ENCODE results near the gene SPATC1L.

SPATC1L gene

DNA sequence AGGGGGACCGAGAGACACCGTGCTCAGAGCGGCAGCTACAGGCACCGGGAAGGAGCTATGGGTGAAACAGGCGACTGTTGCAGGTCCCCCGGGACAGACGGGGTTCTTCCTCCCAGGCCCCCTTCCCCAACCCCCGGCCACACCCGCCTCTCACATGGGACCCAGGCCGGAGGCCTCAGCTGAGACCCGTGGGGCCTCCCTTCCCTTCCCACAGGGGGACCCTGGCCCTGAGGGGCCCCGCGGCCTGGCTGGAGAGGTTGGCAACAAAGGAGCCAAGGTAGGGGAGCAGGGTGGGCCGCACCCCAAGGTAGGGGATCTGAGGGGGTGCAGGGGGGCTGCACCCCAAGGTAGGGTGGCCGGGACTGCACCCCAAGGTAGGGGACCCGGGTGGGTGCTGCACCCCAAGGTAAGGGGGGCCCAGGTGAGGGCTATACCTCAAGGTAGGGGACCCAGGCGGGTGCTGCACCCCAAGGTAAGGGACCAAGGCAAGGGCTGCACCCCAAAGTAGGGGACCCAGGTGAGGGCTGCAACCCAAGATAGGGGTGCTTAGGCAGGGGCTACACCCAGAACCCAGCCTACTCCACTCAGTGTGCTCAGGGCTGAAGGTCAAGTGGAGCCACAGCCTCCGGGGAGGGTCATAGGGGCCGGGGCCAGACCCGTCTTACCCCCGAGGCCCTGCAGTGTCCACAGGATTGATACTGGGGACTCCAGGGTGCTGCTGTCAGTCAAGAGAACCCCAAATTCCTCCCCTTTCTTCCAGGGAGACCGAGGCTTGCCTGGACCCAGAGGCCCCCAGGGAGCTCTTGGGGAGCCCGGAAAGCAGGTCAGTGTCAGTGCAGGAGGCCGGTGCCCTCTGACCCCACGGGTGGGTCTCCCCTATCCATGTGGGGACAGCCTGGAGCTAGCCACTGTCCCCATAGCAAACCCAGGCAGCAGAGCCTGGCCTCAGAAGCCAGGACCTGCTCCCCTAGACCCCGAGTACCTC is 63.7 kb downstream of the SPATC1L start:
- DNase-seq (ENCODE audit: low read depth, low spot score): no peak
- no peak overlapping the region for H3K4me3 ChIP-seq (ENCODE audit: low read depth, low read length)
- CTCF ChIA-PET: interaction anchor here (1.5 to 7.0 kb wide), 4 partner anchors 7 to 149 kb away, joined by 3 to 59 read pairs (median 6); no protein-coding TSS in a partner anchor
- TF ChIP-seq, protein P1, sequence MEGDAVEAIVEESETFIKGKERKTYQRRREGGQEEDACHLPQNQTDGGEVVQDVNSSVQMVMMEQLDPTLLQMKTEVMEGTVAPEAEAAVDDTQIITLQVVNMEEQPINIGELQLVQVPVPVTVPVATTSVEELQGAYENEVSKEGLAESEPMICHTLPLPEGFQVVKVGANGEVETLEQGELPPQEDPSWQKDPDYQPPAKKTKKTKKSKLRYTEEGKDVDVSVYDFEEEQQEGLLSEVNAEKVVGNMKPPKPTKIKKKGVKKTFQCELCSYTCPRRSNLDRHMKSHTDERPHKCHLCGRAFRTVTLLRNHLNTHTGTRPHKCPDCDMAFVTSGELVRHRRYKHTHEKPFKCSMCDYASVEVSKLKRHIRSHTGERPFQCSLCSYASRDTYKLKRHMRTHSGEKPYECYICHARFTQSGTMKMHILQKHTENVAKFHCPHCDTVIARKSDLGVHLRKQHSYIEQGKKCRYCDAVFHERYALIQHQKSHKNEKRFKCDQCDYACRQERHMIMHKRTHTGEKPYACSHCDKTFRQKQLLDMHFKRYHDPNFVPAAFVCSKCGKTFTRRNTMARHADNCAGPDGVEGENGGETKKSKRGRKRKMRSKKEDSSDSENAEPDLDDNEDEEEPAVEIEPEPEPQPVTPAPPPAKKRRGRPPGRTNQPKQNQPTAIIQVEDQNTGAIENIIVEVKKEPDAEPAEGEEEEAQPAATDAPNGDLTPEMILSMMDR (IDR thresholded peaks at IDR 0.05; ENCODE audit: insufficient read depth, low read length, missing control alignments): no peak
- POLR2A ChIA-PET: interaction anchor here (0.8 to 0.9 kb wide), 2 partner anchors 8 to 146 kb away, joined by 3 read pairs; no protein-coding TSS in a partner anchor

DNA sequence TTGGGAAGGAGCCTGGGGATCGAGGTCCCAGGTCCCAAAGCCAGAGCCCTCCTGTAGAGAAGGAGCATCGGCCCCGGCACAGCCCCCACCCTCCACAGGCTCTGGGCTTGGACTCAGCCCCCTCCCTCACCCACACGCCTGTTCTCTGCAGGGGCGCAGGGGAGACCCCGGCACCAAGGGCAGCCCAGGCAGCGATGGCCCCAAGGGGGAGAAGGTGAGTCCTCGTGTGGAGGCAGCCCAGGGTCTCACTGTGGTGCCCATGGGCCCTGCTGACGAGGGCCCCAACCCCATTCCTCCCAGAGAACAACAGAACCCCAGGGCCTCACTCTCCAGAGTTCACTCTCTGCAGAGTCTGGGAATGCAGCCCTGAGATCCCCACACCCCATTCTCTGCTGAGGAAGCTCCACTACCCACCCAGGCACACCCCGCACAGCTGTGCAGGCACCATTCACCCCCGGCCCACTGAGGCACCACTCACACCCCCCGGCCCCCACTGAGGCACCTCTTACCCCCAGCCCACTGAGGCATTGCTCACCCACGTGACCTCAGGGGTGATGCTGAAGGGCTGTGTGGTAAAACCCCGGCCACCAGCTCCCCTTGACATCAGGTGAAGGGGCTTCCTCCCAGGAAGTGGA is 64.5 kb downstream of the SPATC1L start:
- CTCF ChIA-PET: interaction anchor here (7.0 kb wide), 1 partner anchor 148 kb away, joined by 59 read pairs; no protein-coding TSS in a partner anchor
- TF ChIP-seq, protein P1 (IDR thresholded peaks at IDR 0.05; ENCODE audit: insufficient read depth, low read length, missing control alignments): no peak

DNA sequence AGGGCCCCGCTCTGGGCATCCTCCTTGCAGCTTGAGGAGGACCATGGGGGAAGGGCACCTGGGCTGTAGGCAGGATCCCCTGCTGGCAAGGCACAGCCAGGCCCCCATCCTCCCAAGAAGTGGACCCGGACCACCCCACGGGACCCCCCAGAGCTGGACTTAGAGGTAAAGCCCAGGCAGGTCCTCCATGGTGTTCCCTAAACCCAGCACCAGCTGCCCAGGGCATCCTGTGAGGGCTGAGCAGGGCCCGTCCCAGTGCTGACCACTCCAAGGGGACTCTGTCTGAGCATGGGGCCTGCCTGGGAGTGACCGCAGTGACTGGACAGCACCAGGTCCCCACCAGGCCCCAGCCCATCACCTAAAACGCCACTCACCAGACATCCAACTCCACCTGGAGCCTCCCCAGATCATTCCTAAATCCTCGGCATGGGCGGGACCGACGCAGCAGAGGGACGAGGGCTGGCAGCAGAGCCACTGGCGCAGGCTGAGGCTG is 65.1 kb downstream of the SPATC1L start:
- no peak overlapping the region for H3K4me3 ChIP-seq (ENCODE audit: low read depth, low read length)
- TF ChIP-seq, protein P1 (IDR thresholded peaks at IDR 0.05; ENCODE audit: insufficient read depth, low read length, missing control alignments): no peak
- ChIA-PET POLR2A (no interaction called here), CTCF (interaction anchor here (0.8 to 7.0 kb wide), 2 partner anchors 13 to 147 kb away, joined by 3 to 59 read pairs; no protein-coding TSS in a partner anchor)
- no peak for DNase-seq (ENCODE audit: low read depth, low spot score)

More for the DNA sequence above, 64.5 kb downstream of the SPATC1L start:
- POLR2A ChIA-PET: interaction anchor here (0.8 to 0.9 kb wide), 2 partner anchors 9 to 145 kb away, joined by 3 read pairs; no protein-coding TSS in a partner anchor
- no peak for DNase-seq (ENCODE audit: low read depth, low spot score)
- H3K4me3 ChIP-seq (ENCODE audit: low read depth, low read length): no peak overlapping the region

DNA sequence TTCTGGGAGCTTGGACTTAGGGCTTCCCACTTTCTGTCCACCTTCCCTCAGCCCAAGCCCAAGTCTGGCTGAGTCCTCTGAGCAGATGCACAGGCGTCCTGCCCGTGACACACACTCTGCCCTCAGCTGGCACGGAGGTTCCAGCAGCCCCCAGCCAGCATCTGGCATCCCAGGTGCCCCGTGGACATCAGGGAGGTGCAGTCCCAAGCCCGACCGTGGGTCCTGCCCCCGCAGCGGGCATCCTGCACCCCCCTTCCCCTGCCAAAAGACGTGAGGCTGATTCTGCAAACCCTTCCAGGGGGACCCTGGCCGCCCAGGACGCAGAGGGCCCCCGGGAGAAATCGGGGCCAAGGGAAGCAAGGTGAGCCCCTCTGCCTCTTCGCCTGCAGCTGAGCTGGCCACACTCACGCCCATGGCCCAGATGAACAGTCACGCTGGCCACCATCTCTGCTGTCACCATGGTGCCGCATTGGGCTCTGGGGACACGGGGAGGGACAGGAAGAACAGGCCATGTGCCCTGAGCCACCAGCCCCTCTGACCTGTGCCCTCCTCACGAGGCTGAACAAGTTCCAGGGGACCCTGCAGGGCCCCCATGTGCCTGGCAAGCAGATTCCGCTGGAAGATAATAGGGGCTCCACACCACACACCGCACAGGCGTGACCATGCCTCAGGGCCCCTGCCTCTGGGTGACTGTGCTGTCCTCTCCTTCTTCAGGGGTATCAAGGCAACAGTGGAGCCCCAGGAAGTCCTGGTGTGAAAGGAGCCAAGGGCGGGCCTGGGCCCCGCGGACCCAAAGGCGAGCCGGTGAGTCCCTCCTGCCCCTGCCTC is 65.7 kb downstream of the SPATC1L start:
- no peak overlapping the region for H3K4me3 ChIP-seq (ENCODE audit: low read depth, low read length)
- TF ChIP-seq, protein P1 (IDR thresholded peaks at IDR 0.05; ENCODE audit: insufficient read depth, low read length, missing control alignments): no peak
- no peak for DNase-seq (ENCODE audit: low read depth, low spot score)
- POLR2A ChIA-PET: interaction anchor here (1.1 kb wide), 1 partner anchor 129 kb away, joined by 3 read pairs; no protein-coding TSS in a partner anchor
- CTCF ChIA-PET: interaction anchor here (0.8 to 7.0 kb wide), 5 partner anchors 8 to 147 kb away, joined by 3 to 59 read pairs (median 5); no protein-coding TSS in a partner anchor

DNA sequence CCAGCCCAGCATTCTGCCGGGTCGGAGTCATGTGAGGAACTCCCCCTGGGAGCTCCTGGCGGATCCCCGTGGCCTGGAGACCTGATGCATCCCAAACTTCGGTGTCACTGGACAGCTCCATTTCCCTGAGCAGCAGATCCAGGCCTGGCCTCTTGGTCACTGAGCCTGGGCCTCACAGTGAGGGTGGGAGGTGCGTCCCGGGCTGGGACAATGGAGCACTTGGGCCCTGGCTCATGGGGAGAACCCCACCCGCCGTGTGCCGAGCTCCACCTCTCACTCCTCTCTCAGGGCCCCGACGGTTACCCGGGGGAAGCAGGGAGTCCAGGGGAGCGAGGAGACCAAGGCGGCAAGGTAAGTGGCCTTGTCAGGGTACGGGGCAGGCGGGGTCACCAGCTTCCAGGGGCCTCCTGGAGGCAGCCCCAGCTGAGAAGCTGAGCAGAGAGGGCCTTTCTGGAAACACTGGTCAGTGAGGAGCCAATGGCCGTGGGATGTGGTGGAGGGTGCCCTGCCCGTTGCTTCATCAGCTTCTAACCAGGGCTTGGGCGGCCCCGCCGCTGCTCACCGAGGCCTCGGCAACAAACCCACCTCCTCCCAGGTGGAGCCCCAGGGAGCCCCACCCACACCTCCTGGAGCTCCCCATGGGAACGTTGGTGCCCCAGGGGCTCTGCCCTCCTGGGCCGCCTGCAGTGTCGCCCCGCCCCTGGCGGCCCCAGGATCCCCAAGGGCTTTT is 66.5 kb downstream of the SPATC1L start:
- no peak overlapping the region for H3K4me3 ChIP-seq (ENCODE audit: low read depth, low read length)
- TF ChIP-seq, protein P1 (IDR thresholded peaks at IDR 0.05; ENCODE audit: insufficient read depth, low read length, missing control alignments): no peak
- no peak for DNase-seq (ENCODE audit: low read depth, low spot score)
- CTCF ChIA-PET: interaction anchor here (1.2 to 7.0 kb wide), 5 partner anchors 9 to 146 kb away, joined by 3 to 59 read pairs (median 6); no protein-coding TSS in a partner anchor
- POLR2A ChIA-PET: interaction anchor here (1.1 kb wide), 1 partner anchor 128 kb away, joined by 3 read pairs; no protein-coding TSS in a partner anchor
